ENCODE data around the gene AMPD2.

The AMPD2 gene

DNA sequence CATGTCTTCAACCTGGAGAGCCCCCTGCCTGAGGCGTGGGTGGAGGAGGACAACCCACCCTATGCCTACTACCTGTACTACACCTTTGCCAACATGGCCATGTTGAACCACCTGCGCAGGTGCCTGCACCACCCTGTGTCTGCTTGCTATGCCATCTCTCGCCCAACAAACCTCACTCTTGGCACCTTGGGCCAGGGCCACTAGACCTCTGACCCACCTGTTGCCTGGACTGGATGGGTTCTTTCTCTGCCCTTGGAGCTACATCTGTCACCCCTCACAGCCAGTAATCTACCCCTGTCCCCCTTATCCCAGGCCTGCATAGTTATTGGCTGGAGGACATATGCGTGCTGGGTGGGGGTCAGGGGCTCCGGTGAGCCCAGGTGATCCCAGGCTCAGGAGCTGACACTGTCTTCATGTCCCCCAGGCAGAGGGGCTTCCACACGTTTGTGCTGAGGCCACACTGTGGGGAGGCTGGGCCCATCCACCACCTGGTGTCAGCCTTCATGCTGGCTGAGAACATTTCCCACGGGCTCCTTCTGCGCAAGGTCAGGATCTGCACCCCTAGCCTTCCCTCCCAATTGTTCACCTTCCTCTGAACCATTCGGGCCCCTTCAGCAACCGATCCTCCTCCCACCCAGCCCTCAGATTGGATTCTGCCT is 9.9 kb downstream of the AMPD2 start:
- no peak for DNase-seq
- intact Hi-C loops (cut with DNase I) = loop anchor here (5.0 kb wide), 1 partner anchor 82 kb away; the partner anchor contains the start of gene GNAI3

GRCh38 chr1:109630081-109630897 is 10.7 kb downstream of the AMPD2 start:
- intact Hi-C loops (cut with DNase I) = loop anchor here (5.0 kb wide), 1 partner anchor 83 kb away; the partner anchor contains the start of gene GNAI3
- DNase-seq = peak in 1 of 10 donors; percentile 85

GRCh38 chr1:109630898-109631512 is 11.4 kb downstream of the AMPD2 start:
- DNase-seq = peak in 1 of 10 donors; percentile 69
- intact Hi-C loops (cut with DNase I) = loop anchor here (5.0 kb wide), 1 partner anchor 84 kb away; the partner anchor contains the start of gene GNAI3

DNA sequence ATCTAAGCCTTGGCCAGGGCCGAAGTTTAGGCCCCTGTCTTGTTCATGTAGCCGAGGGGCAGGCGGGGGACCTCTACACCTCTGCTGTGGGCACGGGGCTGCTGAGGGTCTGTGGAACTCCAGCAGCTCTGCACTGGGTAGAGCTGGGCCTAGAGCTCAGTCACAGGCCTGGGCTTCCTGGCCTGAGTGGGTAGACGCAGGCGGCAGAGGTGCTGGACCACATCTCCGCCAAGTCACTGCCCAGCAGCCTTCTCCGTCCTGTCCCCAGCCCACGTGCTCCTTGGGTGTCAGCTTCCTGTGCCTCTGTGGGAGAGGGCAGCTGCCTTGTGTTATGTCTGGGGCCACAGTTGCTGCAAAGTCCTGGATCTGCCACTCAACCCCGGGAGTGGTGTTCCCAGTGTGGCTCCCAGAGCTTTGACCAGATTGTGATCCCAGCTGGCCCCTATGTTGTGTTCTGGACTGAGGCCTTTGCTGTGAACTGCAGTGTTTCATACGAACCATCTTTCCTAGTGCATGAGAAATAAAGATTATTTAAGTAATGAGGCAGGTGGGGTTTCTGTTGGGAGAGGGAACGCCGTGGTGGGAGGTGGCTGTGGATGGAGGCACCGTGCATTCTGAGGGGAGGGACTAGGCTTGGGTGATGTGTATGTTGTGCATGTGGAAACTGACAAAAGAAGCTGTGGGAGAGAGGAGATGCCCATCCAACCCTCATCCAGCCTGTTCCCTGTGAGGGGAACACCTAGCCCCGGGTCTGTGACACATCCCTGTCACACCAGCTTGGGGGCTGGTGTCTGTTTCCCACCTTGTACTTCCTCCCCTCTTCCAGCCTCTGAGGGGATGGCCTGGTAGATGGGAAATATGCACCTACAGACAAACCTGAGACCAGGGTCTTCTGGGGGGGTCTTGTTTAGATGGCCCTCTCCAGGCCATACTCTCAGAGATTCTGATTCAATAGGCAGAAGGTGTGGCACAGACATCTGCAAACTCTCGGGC is 12.2 kb downstream of the AMPD2 start:
- intact Hi-C loops (cut with DNase I) = loop anchor here (5.0 kb wide), 1 partner anchor 85 kb away; the partner anchor contains the start of gene GNAI3
- peak in 1 of 10 donors; percentile 87 for DNase-seq

GRCh38 chr1:109632671-109633346 is 13.2 kb downstream of the AMPD2 start:
- intact Hi-C loops (cut with DNase I) = loop anchor here (5.0 kb wide), 1 partner anchor 86 kb away; the partner anchor contains the start of gene GNAI3
- peak in 8 of 10 donors; percentile 53 to 94 (median 62) for DNase-seq

GRCh38 chr1:109634292-109634691 is 14.7 kb downstream of the AMPD2 start:
- no peak for DNase-seq
- intact Hi-C loops (cut with DNase I) = loop anchor here (5.0 kb wide), 1 partner anchor 87 kb away; the partner anchor contains the start of gene GNAI3

GRCh38 chr1:109634771-109635750 is 15.4 kb downstream of the AMPD2 start:
- DNase-seq = peak in 1 of 10 donors; percentile 61
- intact Hi-C loops (cut with DNase I) = loop anchor here (5.0 kb wide), 1 partner anchor 88 kb away; the partner anchor contains the start of gene GNAI3

- intact Hi-C loops (cut with DNase I) = no loop called here
- no peak for DNase-seq
Measured at GRCh38 chr1:109635862-109636200, 16.2 kb downstream of the AMPD2 start.

DNA sequence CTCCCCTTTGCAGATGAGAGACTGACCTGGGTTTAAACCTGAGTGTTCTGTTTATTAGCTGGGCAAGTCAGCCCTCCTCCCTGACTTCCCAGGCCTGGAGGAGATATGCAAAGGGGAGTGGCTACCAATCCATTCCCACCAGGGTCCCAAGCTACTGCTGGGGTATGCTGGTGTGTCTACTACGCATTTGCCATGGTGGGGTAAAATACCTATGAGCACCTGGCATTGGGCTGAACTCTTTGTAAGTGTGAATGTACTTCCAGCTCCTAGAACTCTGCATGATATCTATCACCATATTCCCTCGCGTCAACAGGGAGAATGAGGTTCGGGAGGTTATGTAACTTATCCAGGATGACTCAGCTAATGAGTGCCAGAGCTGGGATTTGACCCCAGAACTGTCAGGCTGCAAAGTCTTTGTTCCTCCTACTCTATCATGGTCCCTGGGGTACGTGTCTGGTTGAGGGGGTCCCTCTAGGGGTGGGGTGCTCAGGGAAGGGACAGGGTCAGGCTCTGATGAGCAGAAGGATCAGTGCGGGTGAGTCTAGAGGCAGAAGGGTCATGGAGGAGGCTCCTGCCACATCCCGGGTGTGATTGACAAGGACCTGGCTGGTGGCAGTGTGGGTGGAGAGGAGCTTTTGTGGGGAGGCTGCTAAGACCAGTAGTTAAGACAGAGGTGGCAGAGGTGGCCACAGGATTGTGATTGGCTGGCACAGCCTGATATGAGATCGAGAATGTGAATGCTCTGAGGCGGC is 16.7 kb downstream of the AMPD2 start:
- peak in 1 of 10 donors; percentile 44 for DNase-seq
- intact Hi-C loops (cut with DNase I) = no loop called here

DNA sequence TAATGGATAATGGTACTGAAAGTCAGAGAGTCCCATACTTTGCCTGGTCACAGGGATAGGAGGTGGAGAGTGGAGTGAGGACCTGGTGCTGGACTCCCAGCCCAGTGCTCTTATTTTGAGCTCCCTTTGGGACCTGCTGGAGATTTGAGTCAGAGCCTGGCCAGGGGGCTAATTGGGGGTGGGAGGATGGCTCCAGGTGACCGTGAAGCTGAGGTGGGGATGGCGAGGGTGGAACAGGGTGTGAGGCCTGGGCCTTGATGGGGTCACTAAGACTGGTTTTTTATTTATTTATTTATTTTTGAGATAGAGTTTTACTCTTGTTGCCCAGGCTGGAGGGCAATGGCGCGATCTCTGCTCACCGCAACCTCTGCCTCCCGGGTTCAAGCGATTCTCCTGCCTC is 17.8 kb downstream of the AMPD2 start:
- DNase-seq = no peak
- intact Hi-C loops (cut with DNase I) = no loop called here

DNA sequence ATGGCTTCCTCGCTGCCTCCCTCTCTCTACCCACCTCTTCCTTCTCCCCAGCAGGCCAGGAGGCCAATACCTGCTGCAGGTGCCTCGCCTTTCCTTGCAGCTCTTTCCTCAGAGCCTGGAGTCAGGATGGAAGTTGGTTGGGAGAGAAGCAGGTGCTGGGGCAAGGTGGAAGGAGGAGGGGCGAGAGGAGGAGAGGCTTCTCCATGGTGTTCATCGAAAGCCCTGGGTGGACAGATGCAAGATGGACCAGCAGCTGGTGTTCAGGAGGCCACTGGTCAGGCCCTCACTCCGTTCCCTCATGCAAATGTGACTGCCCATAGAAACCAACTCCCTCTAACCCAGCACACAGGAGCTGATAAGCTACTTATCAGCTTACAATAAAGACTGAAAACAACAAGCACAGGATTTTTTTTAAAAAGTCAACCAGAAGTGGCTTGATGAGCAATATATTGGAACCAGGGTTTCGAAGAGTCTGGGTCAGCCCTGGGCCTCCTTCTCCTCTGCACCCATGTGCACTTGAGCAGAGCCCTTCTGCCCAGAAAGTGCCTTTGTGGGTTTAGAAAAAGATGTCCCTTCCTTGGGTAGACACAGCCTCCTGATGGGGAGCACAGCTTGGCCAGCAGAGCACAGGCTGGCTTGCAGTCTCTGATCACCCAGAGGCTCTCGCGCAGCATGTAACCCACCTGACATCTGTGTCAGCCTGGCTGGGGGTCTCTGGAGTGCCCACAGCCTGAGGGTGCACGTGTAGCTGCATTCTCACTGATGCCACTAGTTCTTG is 19.6 kb downstream of the AMPD2 start:
- intact Hi-C loops (cut with DNase I) = no loop called here
- DNase-seq = peak in 2 of 10 donors; percentile 20 to 50

DNA sequence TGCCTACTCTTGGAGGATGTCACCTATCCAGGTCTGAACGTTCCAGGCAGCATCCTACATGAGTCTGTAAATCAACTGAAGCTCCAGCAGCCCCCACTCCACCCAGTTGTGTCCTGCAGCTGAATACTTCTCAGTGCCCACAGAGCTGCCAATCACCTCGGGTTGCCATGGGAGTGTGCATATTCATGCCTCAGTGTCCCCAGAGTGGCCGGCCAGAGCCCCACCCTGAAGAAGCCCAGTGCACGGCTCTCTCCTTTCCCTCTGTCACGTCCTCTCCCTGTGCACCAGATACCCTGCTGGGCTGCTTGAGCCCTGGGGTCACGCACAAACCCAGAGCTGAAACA is 20.2 kb downstream of the AMPD2 start:
- DNase-seq = peak in 1 of 10 donors; percentile 67
- intact Hi-C loops (cut with DNase I) = loop anchor here (1.0 kb wide), 2 partner anchors 133 to 344 kb away; partner anchors contain the start of gene AHCYL1

GRCh38 chr1:109640285-109640865 is 20.7 kb downstream of the AMPD2 start:
- peak; percentile 65 to 97 (median 91) for DNase-seq
- intact Hi-C loops (cut with DNase I) = loop anchor here (1.0 kb wide), 2 partner anchors 133 to 344 kb away; partner anchors contain the start of gene AHCYL1

DNA sequence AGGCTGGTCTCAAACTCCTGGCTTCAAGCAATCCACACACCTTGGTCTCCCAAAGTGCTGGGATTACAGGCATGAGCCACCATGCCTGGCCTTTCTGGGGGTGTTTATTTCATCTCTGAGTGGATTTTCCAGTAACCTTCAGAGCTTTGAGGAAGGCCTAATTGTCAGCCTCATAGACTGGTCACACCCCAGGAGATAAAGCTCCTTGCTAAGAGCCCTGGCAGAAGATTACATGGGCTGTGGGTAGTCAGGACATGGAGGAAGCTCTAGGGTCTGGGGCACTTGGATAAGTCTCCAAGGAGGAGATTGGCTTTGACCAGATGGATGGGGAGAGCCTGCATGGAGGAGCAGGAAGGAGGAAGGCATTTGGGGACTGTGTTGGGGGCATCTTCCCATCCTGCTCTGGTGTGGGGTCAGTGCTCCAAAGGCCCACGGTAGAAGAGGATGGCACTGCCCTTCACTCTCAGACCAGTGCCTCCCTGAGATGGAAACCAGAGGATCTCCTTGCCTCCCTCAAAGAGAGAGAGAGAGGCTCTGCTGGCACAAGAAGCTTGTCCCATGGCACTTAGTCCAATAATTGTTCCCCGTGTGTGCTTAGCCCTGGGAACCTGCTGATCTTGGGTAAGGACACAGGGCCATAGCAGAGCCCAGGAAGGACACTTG is 21.6 kb downstream of the AMPD2 start:
- intact Hi-C loops (cut with DNase I) = no loop called here
- DNase-seq = peak in 1 of 10 donors; percentile 8

- no peak for DNase-seq
- intact Hi-C loops (cut with DNase I) = no loop called here
Measured at GRCh38 chr1:109641861-109642260, 22.2 kb downstream of the AMPD2 start.
